Heart left ventricle (tissue), 13 donors: ENCODE results near the gene PWP1.

Source experiments
- POLR2A ChIP-seq, 2 donors: fragments of 450-650 bp; IDR thresholded peaks; one replicate each; pipeline ENCODE4 v1.6.1; 2017; ENCODE audit warnings: antibody characterized with exemption in 2 of 2, mild to moderate bottlenecking in 2 of 2, moderate library complexity in 2 of 2
- TF ChIP-seq, protein P1 (sequence below), 12 donors: fragments of 200-600 bp; sonication (generic) in 4 of 12; IDR thresholded peaks; one replicate each; pipeline versions ENCODE4 v1.5.0 to v1.8.0; 2018 to 2022; ENCODE audit warnings: antibody characterized with exemption in 12 of 12, mild to moderate bottlenecking in 5 of 12
- donor health status: ischemic (EF 13 %, LVEDD 7.1; RV severe dilation, severe dysfunction).
- donor health status: DM: no; HTN: yes; CAD: no.
- donor health status: DM: no; HTN: no; CAD: no.
- donor health status: ischemic (EF 25% LVEDD 6.9; RV normal size, moderate dysfunction).
- donor health status: ischemic (EF 25% LVEDD 5.7; RV mildly dilated, moderate dysfunction).
- donor health status: ischemic (EF 35%, LVEDD 5.7; RV mildly dilated, moderate dysfunction).
- donor health status: nonischemic (EF 11% LVEDD 7.7; RV severe dilation, severe dysfunction).
- donor health status: DM: yes; HTN: yes; CAD: no.
- donor health status: PGD.
- donor health status: ischemic (EF 29% LVEDD 5.4; RV normal size, mild dysfunction).
- donor health status: nonischemic (EF 23%, LVEDD 6.1; RV moderate dilation, normal function).

DNA sequence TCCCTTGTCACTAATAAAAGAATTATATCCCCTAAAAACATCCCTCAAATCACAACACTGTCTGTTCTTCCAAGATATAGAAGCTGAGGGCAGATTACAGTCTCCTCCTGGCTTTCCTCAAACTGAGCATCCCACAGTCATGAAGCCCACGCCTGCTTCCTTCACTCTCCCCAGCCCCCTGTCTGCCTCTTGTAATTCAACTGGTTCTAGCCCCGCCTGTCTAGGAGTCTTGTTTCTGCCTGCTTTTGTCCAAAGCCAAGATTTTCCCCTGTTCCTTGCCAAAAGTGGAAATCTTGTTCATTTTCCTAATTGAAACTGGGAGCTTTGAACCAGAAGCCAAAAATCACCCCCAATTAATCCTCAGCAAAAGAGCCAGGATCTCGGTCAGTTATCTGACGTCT lies 35.9 kb upstream of the PWP1 start:
- TF ChIP-seq, protein P1, sequence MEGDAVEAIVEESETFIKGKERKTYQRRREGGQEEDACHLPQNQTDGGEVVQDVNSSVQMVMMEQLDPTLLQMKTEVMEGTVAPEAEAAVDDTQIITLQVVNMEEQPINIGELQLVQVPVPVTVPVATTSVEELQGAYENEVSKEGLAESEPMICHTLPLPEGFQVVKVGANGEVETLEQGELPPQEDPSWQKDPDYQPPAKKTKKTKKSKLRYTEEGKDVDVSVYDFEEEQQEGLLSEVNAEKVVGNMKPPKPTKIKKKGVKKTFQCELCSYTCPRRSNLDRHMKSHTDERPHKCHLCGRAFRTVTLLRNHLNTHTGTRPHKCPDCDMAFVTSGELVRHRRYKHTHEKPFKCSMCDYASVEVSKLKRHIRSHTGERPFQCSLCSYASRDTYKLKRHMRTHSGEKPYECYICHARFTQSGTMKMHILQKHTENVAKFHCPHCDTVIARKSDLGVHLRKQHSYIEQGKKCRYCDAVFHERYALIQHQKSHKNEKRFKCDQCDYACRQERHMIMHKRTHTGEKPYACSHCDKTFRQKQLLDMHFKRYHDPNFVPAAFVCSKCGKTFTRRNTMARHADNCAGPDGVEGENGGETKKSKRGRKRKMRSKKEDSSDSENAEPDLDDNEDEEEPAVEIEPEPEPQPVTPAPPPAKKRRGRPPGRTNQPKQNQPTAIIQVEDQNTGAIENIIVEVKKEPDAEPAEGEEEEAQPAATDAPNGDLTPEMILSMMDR (IDR thresholded peaks at IDR 0.05) = no peak
- TF ChIP-seq POLR2A (IDR thresholded peaks at IDR 0.05) = no peak
